ENCODE results near the gene TIAM1. TPM values are rescaled to one million over a fixed set of nuclear protein-coding genes. Genes with fewer than 3 reads are reported as not detected.

Gene TIAM1
- total RNA-seq, 1 donor from 2014 or later = 16.7 TPM

GRCh38 chr21:31193761-31194160, 150.3 kb downstream of the TIAM1 start:
- H3K4me3 Mint-ChIP-seq (ENCODE audit: unreplicated experiment) = no peak overlapping the region
- H3K36me3 Mint-ChIP-seq (ENCODE audit: unreplicated experiment) = peaks cover 11% of the 10 kb centered on the region
- no peak for DNase-seq (ENCODE audit: extremely low spot score, unreplicated experiment)
- H3K9me3 Mint-ChIP-seq (ENCODE audit: unreplicated experiment) = no peaks in the 10 kb centered on the region
- no peak for TF ChIP-seq CTCF (IDR thresholded peaks at IDR 0.05)
- H3K27me3 Mint-ChIP-seq (ENCODE audit: unreplicated experiment) = no peaks in the 10 kb centered on the region
- no peak overlapping the region for H3K27ac Mint-ChIP-seq (ENCODE audit: unreplicated experiment)
- H3K4me1 Mint-ChIP-seq (ENCODE audit: unreplicated experiment) = peaks cover 7% of the 10 kb centered on the region

GRCh38 chr21:31191553-31191952, 152.5 kb downstream of the TIAM1 start:
- Mint-ChIP-seq H3K9me3 (ENCODE audit: unreplicated experiment) (no peaks in the 10 kb centered on the region), H3K27ac (ENCODE audit: unreplicated experiment) (no peak overlapping the region), H3K4me1 (ENCODE audit: unreplicated experiment) (peaks cover 7% of the 10 kb centered on the region), H3K27me3 (ENCODE audit: unreplicated experiment) (no peaks in the 10 kb centered on the region), H3K4me3 (ENCODE audit: unreplicated experiment) (no peak overlapping the region), H3K36me3 (ENCODE audit: unreplicated experiment) (peaks cover 10% of the 10 kb centered on the region)
- no peak for TF ChIP-seq CTCF (IDR thresholded peaks at IDR 0.05)
- DNase-seq (ENCODE audit: extremely low spot score, unreplicated experiment) = no peak

GRCh38 chr21:31190516-31190915, 153.5 kb downstream of the TIAM1 start:
- no peak for DNase-seq (ENCODE audit: extremely low spot score, unreplicated experiment)
- H3K4me3 Mint-ChIP-seq (ENCODE audit: unreplicated experiment) = no peak overlapping the region
- no peaks in the 10 kb centered on the region for H3K27me3 Mint-ChIP-seq (ENCODE audit: unreplicated experiment)
- no peak for TF ChIP-seq CTCF (IDR thresholded peaks at IDR 0.05)
- peaks cover 10% of the 10 kb centered on the region for H3K36me3 Mint-ChIP-seq (ENCODE audit: unreplicated experiment)
- peaks cover 7% of the 10 kb centered on the region for H3K4me1 Mint-ChIP-seq (ENCODE audit: unreplicated experiment)
- no peaks in the 10 kb centered on the region for H3K9me3 Mint-ChIP-seq (ENCODE audit: unreplicated experiment)
- H3K27ac Mint-ChIP-seq (ENCODE audit: unreplicated experiment) = no peak overlapping the region

- DNase-seq (ENCODE audit: extremely low spot score, unreplicated experiment) = no peak
- Mint-ChIP-seq H3K36me3 (ENCODE audit: unreplicated experiment) (peaks cover 4% of the 10 kb centered on the region), H3K9me3 (ENCODE audit: unreplicated experiment) (no peaks in the 10 kb centered on the region), H3K27ac (ENCODE audit: unreplicated experiment) (no peak overlapping the region), H3K4me3 (ENCODE audit: unreplicated experiment) (no peak overlapping the region), H3K4me1 (ENCODE audit: unreplicated experiment) (no peaks in the 10 kb centered on the region), H3K27me3 (ENCODE audit: unreplicated experiment) (no peaks in the 10 kb centered on the region)
- TF ChIP-seq CTCF (IDR thresholded peaks at IDR 0.05) = no peak
Observed at GRCh38 chr21:31187499-31187898, 156.6 kb downstream of the TIAM1 start.

- H3K4me3 Mint-ChIP-seq (ENCODE audit: unreplicated experiment) = no peak overlapping the region
- no peaks in the 10 kb centered on the region for H3K9me3 Mint-ChIP-seq (ENCODE audit: unreplicated experiment)
- H3K27me3 Mint-ChIP-seq (ENCODE audit: unreplicated experiment) = no peaks in the 10 kb centered on the region
Observed at GRCh38 chr21:31186916-31187315, 157.1 kb downstream of the TIAM1 start.

More at GRCh38 chr21:31186916-31187315, 157.1 kb downstream of the TIAM1 start:
- Mint-ChIP-seq H3K36me3 (ENCODE audit: unreplicated experiment) (peaks cover 4% of the 10 kb centered on the region), H3K27ac (ENCODE audit: unreplicated experiment) (no peak overlapping the region), H3K4me1 (ENCODE audit: unreplicated experiment) (no peaks in the 10 kb centered on the region)
- TF ChIP-seq CTCF (IDR thresholded peaks at IDR 0.05) = no peak
- no peak for DNase-seq (ENCODE audit: extremely low spot score, unreplicated experiment)
